GM18499 (cell line): ENCODE measurements around the gene B3GLCT.
A peak's percentile ranks its signal among the peaks of the same experiment; 100 is the strongest.
"Not testable (repeated sequence)": the region's sequence is repeated elsewhere in the genome, so short reads cannot be mapped to it uniquely, and the experiment has no call there.

Experiments
- ATAC-seq: cut with Tn5 transposase; IDR thresholded peaks from one replicate; pipeline ENCODE4 v1.9.1; 2021; ENCODE audit warnings: moderate number of reproducible peaks; ENCODE audit not compliant: insufficient read depth, unreplicated experiment

B3GLCT gene

DNA sequence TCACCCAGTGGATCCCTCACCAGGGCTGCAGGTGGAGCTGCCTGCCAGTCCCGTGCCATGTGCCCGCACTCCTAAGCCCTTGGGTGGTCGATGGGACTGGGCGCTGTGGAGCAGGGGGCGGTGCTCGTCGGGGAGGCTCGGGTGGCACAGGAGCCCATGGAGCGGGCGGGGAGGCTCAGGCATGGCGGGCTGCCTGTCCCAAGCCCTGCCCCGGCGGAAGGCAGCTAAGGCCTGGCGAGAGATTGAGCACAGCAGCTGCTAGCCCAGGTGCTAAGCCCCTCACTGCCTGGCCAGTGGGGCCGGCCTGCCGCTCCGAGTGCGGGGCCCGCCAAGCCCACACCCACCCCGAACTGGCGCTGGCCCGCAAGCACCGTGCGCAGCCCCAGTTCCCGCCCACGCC, 16.8 kb upstream of the B3GLCT start:
- no peak for ATAC-seq

DNA sequence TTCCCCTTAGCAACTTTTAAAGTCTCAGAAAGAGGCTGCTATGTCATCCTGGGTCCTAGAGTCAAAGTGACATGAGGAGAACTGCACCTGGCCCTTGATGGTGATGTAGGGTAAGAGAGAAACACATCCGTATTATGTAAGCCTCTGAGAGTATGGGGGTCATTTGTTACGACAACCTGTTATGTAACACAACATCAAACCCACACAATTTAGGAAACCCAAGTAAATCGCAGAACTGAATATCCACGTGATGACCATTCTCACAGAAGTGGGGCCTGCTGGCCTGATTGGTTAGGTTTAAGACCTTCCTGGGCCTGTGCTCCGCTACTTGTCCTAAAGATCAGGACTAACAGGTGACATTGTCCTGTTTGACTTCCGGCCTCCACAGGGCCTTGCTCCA, 15.3 kb upstream of the B3GLCT start:
- ATAC-seq, result no peak

DNA sequence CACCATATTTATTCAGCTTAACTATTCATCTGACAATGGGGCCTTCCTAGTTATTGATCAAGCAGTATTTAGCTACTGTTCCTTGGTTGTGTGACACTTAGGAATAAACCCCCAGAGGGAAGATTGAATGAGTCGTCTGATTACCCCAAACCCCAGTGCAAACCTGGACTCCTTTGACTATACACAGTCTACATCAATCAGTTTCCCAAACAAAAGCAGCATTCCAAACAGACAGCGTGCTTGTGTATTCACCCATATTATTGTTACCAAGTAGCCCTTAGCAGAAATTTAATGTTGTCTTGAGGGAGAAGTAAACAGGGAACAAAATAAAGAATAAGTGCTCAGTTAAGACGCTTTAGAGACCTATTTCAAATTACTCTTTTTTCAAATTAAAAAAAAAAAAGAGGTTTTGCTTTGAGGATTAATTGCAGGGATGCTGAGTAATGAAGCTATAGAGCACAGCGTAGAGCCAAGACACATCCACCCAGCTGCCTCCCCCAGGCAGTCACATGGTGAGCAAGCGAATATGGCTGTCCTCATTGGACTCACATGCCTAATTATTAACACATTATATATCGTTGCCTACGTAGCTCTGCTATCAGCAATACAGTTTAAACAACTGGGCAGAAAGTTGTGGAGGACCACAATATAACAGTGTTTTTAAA, 14.7 kb upstream of the B3GLCT start:
- no peak for ATAC-seq

DNA sequence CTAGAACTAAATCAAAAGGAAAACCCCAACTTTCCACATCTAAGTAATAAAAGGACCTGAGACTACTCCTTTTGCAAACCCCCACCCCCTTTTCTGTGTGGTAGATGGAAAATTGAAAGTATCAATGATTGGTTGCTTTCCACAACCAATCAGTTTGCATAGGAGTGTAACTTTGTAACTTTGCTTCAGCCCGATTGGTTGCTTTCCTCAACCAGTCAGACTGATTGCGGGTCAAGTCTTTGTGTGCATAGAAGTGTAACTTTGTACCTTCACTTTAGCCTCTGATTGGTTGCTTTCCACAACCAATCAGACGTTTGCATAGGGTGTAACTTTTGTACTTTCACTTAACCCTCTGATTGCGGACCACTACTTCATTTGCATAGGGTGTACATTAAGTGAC, 8.0 kb upstream of the B3GLCT start:
- ATAC-seq, result no peak

DNA sequence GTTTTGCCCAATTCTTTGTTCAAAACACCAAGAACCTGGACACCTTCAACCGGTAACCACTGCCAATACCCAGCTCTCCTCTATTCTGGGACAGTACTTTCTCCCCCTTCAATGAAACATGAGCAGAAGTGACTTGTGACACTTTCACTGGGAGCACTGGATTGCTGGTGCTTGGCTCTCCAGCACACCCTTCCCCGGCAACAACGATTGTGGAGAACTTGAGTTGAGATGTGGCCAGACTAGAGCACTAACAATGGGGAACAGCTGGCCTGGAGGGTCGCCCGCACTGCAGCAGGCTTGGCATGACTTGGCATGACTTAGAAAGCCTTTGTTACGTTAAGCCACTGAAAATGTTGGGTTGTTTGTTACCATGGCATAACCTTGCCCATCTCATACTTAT, 7.5 kb upstream of the B3GLCT start:
- no peak for ATAC-seq

DNA sequence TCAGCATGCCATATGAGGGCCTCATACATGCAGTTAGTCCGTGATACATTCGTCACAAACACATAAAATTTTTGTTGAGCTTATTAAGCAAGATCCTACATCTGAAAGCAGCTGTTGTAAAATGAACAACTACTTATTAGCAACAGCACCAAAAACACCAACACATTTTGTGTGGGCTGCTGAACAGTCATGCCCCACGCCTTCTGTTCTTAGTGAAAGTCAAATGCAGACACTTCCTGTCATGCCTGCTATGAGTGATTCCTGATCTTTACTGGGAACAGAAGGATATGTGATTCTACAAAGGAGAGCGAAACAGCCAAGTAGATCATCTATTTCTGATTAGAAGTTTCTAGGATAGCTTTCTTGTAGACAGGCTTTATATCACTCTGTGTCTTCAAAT, 4.2 kb upstream of the B3GLCT start:
- ATAC-seq, result no peak

DNA sequence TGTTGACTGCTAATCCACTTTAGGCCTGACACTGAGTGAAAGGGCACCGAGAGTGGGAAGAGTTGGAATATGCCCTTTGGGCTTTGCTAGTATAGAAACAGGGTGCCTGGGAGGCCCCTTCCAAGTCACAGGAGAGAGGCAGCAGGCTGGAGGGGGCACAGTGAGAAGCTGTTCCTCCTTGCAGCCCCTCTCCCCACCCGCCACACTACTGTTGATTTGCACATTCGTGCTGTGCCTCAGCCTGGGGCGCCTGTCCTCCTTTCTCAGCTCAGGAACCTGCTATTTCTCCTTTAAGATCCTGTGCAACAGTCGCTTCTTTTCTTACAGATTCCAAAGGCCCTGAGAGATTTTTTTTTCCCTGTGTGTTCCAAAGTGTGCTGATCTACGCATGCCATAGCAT, 2.8 kb upstream of the B3GLCT start:
- no peak for ATAC-seq

DNA sequence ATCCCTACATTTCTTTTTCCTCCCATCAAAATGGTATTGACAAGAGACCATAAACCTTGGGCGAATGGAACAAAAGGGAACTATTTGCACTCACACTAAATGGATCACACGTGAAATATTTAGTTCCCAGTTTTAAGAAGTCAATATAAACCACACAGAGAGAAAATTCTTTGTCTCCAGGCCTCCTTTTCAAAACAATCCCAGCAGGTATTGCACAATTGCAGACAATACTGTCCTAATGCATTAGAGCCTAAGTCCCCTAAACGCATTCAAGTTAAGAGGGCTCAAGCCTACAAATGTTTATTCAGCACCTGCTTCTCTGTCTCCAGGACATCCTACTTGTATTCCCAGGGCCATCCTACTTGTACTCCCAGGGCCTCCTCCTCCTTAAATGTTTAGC, 1.3 kb upstream of the B3GLCT start:
- no peak for ATAC-seq

DNA sequence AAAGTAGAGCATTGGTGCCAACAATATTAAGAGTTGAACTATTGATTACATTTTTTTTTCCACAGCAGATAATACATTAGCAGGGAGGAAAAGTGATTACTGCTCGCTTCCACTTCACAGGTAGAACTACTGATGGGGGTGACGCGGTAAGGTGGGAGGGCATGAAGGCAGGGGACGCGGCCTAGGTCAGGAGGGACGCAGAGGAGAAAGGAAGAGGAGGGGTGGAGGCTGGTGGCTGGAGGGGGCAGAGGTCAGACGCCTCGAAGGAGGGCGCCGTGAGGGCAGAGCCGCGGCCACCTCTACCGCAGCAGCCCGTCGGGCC, 287 bp upstream of the B3GLCT start:
- no peak for ATAC-seq

DNA sequence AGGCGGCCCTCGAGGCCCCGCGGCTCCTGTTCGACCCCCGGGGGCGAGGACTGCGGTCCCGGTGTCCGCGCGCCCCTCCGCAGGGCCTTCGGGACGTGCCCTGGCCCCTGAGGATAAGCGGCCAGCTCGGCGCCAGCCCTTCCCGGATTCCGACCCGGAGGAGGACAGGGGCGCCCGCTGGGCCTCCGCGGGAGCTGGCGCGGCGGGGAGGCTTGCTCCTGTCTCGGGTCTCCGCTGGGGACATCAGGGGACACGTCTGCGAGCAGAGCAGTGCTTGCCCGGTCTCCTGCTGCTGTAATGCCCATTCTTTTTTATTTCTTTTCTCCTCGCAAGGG, 829 bp downstream of the B3GLCT start:
- ATAC-seq, result peak; percentile 6

DNA sequence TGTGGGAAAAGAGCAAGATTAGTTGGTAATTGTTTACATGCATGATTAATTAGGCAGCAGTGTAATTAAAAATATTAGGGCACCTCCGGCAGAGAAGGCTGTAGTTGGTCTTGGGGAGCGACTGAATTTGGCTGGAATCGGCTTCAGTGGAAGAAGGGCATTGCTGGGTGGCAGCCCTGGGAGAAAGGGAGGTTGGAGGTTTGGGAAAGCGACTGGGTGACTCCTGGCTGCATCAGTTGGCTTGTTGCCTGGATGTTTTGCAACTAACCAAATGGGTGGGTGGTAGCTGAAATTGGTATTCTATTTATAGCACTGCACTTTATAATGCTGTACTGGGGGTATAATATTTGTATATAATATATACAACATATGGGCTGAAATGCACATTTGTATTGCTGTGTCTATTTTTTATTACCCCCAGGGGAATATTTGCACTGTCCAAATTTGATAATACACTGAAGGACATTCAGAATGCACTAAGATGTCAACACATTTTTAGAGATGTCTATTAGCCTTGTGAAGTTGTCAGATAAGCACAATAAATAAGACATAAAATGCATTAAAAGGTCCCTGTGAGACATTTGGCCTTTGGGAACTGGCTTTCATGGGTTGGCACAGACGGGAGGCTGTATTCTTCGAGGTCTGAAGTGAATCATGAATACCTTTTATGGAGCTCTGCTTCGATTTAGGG, 1.7 kb downstream of the B3GLCT start:
- ATAC-seq, result no peak

DNA sequence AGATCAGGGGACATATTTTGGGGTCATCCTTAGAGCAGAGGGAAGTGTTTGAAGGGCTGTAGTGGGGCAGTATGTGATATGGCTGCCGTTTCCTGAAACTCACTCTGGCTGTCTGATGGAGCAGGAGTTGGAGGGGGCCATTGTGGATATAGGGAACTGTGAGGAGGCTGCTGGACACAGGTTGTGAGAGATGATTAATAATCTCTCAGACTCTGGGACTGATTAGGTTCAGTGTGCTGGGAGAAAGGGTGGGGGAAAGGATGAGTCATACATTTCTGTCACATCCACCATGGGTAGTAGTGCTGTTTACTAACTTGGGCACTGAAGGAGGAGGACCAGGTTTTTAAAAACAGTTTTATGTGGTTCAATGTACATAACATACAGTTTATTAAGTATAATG, 4.8 kb downstream of the B3GLCT start:
- no peak for ATAC-seq

DNA sequence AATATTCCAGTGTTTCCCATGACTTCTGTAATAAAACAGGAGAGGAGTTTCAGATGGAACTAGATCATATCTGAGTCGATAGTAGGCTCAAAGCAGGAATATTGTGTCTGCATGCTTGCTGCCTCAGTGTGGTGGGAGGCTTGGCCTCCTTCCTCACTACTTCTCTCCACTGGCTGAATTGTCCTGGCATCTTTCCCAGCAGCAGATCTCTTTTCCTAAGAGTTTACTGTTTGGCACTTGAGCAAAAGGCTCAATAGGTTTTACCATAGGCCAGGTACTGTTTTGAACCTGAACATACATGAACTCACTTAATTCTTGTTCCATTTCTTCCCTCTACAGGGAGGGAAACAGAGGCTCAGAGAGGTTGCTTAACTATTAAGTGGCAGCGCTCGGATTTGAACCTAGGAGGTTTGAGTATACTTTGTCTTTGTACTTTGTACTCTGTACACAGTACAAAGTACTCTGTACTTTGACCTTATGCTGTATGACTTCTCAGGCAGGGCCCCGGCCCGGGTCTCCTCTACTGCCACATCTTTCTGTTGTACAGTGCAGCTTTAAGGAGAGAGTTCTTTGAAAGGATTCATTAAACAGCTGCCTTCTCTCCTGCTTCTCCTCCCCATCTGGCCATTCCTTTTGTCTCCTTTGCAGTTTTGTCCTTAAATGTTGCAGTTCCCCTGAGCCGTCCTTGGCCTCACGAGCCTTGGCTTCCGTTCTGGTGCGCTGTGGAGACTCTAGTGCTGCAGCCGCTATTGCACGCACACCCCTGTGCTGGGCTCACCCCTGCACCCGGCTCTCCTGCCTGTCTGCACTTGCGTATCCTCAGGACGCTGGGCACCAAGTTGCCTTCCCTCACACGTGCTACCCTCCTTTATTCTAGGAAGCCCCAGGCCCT, 8.1 kb downstream of the B3GLCT start:
- no peak for ATAC-seq

DNA sequence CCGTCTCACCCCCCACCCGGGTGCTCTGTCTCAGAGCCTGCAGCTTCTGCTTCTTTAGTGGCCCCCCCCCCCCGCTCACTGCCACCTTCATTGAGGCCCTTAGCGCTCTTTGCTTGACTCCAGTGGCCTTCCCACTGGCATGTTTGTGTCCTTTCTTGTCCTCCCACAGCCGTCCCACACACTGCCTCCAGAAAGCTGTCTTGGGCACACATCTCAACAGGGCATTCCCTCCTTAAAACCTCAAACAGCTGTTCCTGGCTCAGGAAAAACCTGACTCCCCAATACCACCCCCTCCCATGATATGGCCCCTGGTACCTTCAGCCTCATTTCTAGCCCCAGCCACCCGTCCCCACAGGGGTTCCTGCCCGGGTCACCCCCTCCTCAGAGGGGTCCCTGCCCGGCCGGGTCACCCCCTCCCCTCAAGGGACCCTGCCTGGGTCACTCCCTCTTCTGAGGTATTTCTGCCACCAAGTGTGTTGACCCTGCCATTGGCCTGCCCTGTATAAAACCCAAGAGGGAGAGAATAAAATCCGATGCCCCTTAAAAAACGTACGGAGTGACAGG, 8.9 kb downstream of the B3GLCT start:
- no peak for ATAC-seq

DNA sequence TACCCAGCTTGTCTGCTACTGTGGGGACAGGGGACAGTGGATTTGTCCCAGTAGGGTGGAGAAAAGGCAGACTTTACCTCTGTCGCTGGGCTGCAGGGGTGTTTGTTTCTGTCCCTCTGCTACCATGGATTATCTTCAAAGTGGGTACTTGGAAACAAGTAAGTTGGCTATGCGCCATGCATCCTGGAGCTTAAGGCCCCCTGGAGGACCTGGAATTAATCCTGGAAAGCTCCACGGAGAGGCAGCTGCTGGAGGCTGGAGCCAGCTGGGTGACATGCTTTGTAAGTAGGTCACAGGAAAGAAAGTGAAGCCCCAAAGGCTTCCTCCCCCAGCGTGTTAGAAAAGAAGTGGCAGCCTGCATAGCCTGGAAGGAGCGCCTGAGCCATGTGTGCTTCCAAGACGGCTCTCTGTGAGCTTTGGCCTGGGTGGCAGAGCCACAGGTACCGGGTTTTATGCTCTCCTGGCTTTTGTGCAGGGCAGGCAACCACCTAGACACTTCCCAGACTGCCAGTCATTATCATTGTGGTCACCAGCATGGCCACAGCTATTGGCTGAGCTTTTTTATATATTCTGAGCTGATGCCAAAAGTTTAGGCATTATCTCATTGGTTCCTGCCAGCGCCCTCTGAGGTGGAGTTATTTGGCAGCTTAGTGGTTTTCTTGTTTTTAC, 9.5 kb downstream of the B3GLCT start:
- no peak for ATAC-seq

DNA sequence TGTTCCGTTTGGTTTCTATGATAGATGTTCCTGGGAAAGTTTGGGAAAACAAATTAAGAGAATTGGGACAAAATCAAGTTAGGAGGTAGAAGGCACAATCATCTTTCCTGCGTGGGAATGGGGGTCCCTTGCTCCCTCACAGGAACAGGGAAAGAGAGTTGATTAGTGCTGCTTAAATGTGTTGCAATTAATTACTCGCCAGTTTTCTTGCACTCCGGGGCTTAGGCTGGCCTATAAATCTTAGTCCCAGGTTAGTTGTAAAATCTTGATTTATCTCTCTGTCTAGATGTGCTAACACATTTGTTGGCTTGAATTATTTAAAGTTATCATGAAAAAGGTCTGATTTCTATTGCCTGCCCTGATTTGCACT, 10.1 kb downstream of the B3GLCT start:
- no peak for ATAC-seq

DNA sequence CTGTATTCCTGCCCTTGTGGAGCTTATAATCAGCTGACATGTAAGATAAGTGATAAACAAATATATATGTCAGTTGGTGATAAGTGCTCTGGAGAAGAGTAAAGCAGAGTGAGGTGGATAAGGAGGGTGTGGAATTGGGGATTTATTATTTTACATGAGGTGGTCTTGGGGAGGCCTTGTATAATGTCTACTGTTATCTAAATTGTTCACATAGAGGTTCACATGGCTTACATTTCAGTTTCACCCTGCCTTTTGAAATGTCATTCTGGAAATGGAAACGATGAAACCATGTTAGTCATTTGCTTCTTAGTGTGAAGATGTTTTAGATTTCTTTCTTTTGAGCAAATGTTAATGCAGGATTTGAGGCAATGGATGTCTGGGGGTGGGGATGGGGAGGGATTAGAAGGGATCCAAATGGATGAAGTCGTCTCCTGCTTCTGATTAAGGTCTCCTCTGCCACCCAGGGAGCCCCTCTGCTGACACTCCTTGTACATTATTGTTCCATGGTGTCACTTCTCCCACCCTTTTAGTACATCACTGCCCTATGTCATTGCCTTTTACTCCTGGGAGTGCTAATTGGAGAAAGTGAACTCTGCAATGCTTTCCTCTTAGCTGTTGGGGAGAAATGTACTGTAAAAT, 14.0 kb downstream of the B3GLCT start:
- no peak for ATAC-seq

DNA sequence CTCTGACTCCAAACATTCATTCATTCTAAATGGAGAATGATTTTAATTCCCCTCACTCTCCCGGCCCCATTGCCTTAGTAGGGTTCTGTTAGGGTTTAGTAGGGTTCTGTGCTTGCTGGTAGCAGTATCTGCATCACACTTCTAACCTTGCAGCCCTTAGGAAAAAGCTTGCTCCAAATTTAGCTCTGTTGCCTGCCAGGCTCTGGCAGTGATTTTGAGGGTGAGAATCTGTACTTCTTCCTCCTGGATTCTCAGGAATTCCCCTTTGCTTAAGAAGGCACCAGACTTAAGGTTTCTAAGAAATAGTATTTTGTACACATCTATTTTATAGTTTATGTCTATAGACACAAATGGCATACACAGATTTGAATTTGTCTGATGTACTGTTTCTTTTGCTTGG, 14.7 kb downstream of the B3GLCT start:
- ATAC-seq, result no peak

DNA sequence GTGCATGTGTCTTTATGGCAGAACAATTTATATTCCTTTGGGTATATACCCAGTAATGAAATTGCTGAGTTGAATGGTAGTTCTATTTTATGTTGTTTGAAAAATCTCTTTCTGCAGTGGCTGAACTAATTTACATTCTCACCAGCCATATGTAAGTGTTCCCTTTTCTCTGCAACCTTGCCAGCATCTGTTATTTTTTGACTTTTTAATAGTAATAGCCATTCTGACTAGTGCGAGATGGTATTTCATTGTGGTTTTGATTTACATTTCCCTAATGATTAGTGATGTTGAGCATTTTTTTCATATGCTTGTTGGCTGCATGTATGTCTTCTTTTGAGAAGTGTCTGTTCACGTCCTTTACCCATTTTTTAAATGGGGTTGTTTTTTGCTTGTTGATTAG, 17.1 kb downstream of the B3GLCT start:
- ATAC-seq, result not testable (repeated sequence)

DNA sequence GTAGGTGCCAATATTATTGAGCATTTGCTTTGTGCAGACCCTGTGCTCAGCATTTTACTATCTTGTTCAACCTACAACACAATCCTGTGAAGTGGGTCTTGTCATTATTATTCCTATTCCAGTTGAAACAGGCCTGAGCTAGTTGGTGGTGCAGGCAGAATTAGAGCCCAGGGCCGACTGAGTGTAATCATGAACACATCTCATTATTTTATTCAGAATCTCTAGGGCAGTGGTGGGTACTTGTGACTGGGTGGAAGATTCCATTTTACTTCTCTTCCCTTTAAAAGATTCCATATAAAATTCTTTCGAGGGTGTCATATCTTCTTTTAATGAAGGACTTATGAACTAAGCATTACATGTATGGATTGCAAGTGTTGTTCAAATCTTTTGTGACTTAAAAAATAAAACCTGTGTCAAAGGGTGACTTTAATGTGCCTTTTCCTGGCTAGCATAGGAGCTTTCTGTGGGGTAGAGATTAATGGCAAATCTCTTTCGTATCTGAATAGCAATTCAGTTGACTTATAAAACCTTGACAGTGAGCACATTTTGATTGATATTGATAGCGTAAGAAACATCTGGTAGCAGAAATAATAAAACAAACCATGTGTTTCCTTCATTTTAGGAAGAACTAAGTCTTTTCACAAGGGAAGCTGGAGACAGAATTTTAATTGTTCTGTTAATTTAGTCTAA, 20.3 kb downstream of the B3GLCT start:
- no peak for ATAC-seq
